GM12878 (cell line): ENCODE data around the gene KCNN1. TPM values are rescaled to one million over a fixed set of nuclear protein-coding genes. Genes with fewer than 3 reads are reported as not detected.

Experiments
- ATAC-seq: fragments of 200-7000 bp; cut with Tn5 transposase; 3 replicates; pipeline ENCODE4 v1.9.1; 2020; ENCODE audit warnings: mild to moderate bottlenecking, moderate library complexity
- BruUV-seq: library from RNA; stranded (reverse); fragments of 400-500 nt; replicated peaks from 2 replicates; lab custom pipeline; 2021; lab: Mats Ljungman, UMichigan
- CTCF ChIA-PET: fragments of 300-600 bp; sonication (Branson Sonifier 250); formaldehyde crosslinking; extraction: SDS; loops from one replicate; lab custom pipeline; 2021; ENCODE audit warnings: inconsistent platforms; lab: Yijun Ruan, JAX
- POLR2A ChIA-PET: fragments of 350-600 bp; formaldehyde crosslinking; extraction: SDS; loops from one replicate; lab custom pipeline; 2021; ENCODE audit warnings: inconsistent platforms; lab: Charles Lee
- RAD21 ChIA-PET: fragments of 300-600 bp; sonication (Branson Sonifier 250); formaldehyde crosslinking; loops from one replicate; lab custom pipeline; 2023; ENCODE audit warnings: antibody characterized with exemption; ENCODE audit not compliant: unreplicated experiment; lab: Charles Lee
- SMC1A ChIA-PET: fragments of 300-600 bp; sonication (Branson Sonifier 250); formaldehyde crosslinking; loops from one replicate; lab custom pipeline; 2023; ENCODE audit not compliant: unreplicated experiment, uncharacterized antibody; lab: Charles Lee
- DNase-seq: peaks from one replicate; pipeline ENCODE4 v3.0.0-alpha.2; 2011; ENCODE audit warnings: low read depth, low spot score
- FAIRE-seq: peaks from 3 replicates; lab custom pipeline; 2011; peaks lifted over from hg19 to GRCh38; lab: Jason Lieb, UNC
- H2AFZ ChIP-seq: 2 replicates; pipeline ENCODE4 v1.6.0; 2011; ENCODE audit warnings: low read depth, low read length, control low read depth; ENCODE audit not compliant: control insufficient read depth
- H3K27ac ChIP-seq: 2 replicates; pipeline ENCODE4 v1.5.1; 2011; ENCODE audit warnings: control low read depth; ENCODE audit not compliant: control insufficient read depth, insufficient read depth
- H3K27me3 ChIP-seq, 2 experiments: replicated peaks in 1 of 2; 2 replicates each; pipeline versions ENCODE4 v1.6.0 to v1.6.1; 2011; ENCODE audit warnings: low read length in 1 of 2; ENCODE audit not compliant: control insufficient read depth in 2 of 2, insufficient read depth in 2 of 2
- H3K36me3 ChIP-seq, 2 experiments: 2 replicates each; pipeline ENCODE4 v1.5.1; 2011; ENCODE audit warnings: low read length in 1 of 2; ENCODE audit not compliant: control insufficient read depth in 2 of 2, insufficient read depth in 2 of 2
- H3K4me1 ChIP-seq: 2 replicates; pipeline ENCODE4 v1.6.1; 2011; ENCODE audit warnings: mild to moderate bottlenecking, low read length, moderate library complexity, mixed read lengths; ENCODE audit not compliant: control insufficient read depth, insufficient read depth
- H3K4me2 ChIP-seq: 2 replicates; pipeline ENCODE4 v1.6.0; 2011; ENCODE audit warnings: control low read depth; ENCODE audit not compliant: control insufficient read depth, insufficient read depth
- H3K4me3 ChIP-seq: fragments of 200-600 bp; sonication (generic); 2 replicates; pipeline ENCODE4 v1.5.1; 2016
- H3K79me2 ChIP-seq: 2 replicates; pipeline ENCODE4 v1.6.0; 2011; ENCODE audit warnings: low read length; ENCODE audit not compliant: control insufficient read depth, insufficient read depth
- H3K9ac ChIP-seq: 2 replicates; pipeline ENCODE4 v1.8.0; 2011; ENCODE audit warnings: low read length, control low read depth, mixed read lengths; ENCODE audit not compliant: control insufficient read depth, insufficient read depth
- H3K9me3 ChIP-seq: replicated peaks from 3 replicates; pipeline ENCODE4 v1.5.1; 2011; ENCODE audit warnings: mild to moderate bottlenecking, low read length; ENCODE audit not compliant: control insufficient read depth, insufficient read depth
- H4K20me1 ChIP-seq: 2 replicates; pipeline ENCODE4 v1.6.0; 2011; ENCODE audit not compliant: control insufficient read depth, insufficient read depth
- CHD2 ChIP-seq: IDR thresholded peaks from 2 replicates; pipeline ENCODE4 v1.6.1; 2011; ENCODE audit warnings: low read depth, low read length, improper control_type of control experiment, borderline replicate concordance
- DPF2 ChIP-seq: fragments of 450-650 bp; IDR thresholded peaks from 2 replicates; pipeline ENCODE4 v1.6.1; 2017; ENCODE audit warnings: mild to moderate bottlenecking
- EZH2 ChIP-seq: IDR thresholded peaks from 2 replicates; pipeline ENCODE4 v1.6.1; 2012; ENCODE audit warnings: low read depth, mild to moderate bottlenecking, control low read depth, inconsistent platforms, low read length, borderline replicate concordance; ENCODE audit not compliant: control insufficient read depth
- TBL1XR1 ChIP-seq: IDR thresholded peaks from 2 replicates; pipeline ENCODE4 v1.6.1; 2012; ENCODE audit warnings: low read depth, low read length, improper control_type of control experiment
- TCF3 ChIP-seq: IDR thresholded peaks from 2 replicates; pipeline ENCODE4 v1.6.1; 2012; ENCODE audit warnings: low read depth, mild to moderate bottlenecking, low read length, borderline replicate concordance; ENCODE audit not compliant: insufficient read depth
- ZNF24 ChIP-seq: fragments of 450-650 bp; IDR thresholded peaks from 2 replicates; pipeline ENCODE4 v1.6.1; 2017; ENCODE audit warnings: antibody characterized with exemption, mild to moderate bottlenecking
- WGBS: methylation state at CpG from one replicate; pipeline ENCODE4 v1.1.6; 2016; ENCODE audit warnings: low lambda C conversion rate; ENCODE audit not compliant: insufficient replicate concordance, insufficient coverage; ENCODE audit errors: missing lambda C conversion rate; 5-methylcytosine and 5-hydroxymethylcytosine counted together
- in situ Hi-C: fragments of 300-500 bp; cut with MboI; formaldehyde crosslinking; loops from 9 replicates; pipeline ENCODE4 v1.14.3; 2018; ENCODE audit warnings: mixed read lengths
- intact Hi-C: fragments of 100-400 bp; cut with micrococcal nuclease; formaldehyde crosslinking; loops from one replicate; pipeline ENCODE4 v1.14.2; 2022; ENCODE audit not compliant: unreplicated experiment
- polyA plus RNA-seq, 11 experiments: library from polyadenylated mRNA; depleted of rRNA in 4 of 11; unstranded in 6 of 11; stranded (reverse) in 5 of 11; fragments of >200 nt; fragmentation: Nextera tagmentation in 4 of 11; fragmentation: Illumina TruSeq in 1 of 11; extraction: Ambion mirVana in 4 of 11; extraction: Trizol in 1 of 11; gene quantifications; 1 replicate in 1 of 11; 2 replicates in 10 of 11; pipeline versions ENCODE4 v1.2.1 to v1.2.3, GENCODE V29; 2011 to 2016; ENCODE audit warnings: inconsistent platforms in 2 of 11, missing spikeins in 2 of 11, low read depth in 1 of 11
- total RNA-seq, 4 experiments: library from RNA; depleted of rRNA in 3 of 4; stranded (reverse); fragments of >200 nt in 3 of 4; fragmentation: Illumina TruSeq in 1 of 4; extraction: Trizol in 1 of 4; gene quantifications; 2 replicates each; pipeline versions ENCODE4 v1.2.1 to v1.2.3, GENCODE V29; 2013 to 2021
- TF ChIP-seq, protein P1 (sequence below): IDR thresholded peaks from 2 replicates; pipeline ENCODE4 v1.6.1; 2012; ENCODE audit warnings: low read depth, low read length, improper control_type of control experiment
- TF ChIP-seq, protein P2 (sequence below): fragments of 450-650 bp; conservative IDR thresholded peaks from 2 replicates; pipeline ENCODE4 v1.6.1; 2017; ENCODE audit warnings: mild to moderate bottlenecking, moderate library complexity
- TF ChIP-seq, protein P3 (sequence below): fragments of 150-350 bp; IDR thresholded peaks from 2 replicates; pipeline ENCODE4 v1.6.1; 2014; ENCODE audit warnings: mild to moderate bottlenecking, low read depth, low read length

Gene KCNN1
- total and polyA plus RNA-seq, 10 of the 15 experiments (the other 5 are each of a cell fraction or from before 2014, with no cell fraction given), result 0.02 to 0.95 (median 0.16) TPM; not detected in 1

DNA sequence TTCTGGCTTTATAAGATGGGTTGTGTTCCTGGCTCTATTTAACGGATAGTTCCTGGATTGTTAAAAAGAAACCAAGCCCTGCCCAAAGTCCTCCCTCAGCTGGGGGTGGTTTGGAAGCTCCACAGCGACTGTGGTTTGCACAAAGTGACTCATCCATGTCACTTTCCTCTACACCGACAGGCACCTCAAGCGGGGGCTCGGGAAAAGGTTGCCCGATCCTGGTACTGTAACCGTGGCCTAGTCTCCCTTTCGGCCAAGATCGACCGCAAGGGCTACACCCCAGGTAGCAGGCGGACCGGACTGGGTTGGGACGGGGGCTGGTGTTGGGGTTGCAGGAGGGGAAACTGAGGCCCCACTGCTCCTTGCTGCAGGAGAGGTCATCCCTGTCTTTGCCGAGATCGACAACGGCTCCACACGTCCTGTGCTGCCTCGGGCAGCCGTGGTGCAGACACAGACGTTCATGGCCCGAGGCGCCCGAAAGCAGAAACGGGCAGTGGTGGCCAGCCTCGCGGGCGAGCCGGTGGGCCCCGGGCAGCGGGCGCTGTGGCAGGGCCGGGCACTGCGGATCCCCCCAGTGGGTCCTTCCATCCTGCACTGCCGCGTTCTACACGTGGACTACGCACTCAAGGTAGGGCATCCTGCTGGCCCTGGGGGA, 42.6 kb downstream of the KCNN1 start:
- Histone ChIP-seq H3K9ac (no peak overlapping the region), H3K4me2 (no peak overlapping the region), H4K20me1 (no peaks in the 10 kb centered on the region), H3K9me3 (no peaks in the 10 kb centered on the region), H3K27me3 (no peaks in the 10 kb centered on the region), H3K36me3 (peaks cover 7 to 14% of the 10 kb centered on the region in 2 experiments), H3K4me1 (peaks cover 18% of the 10 kb centered on the region), H2AFZ (no peak overlapping the region), H3K4me3 (no peak overlapping the region), H3K79me2 (no peaks in the 10 kb centered on the region), H3K27ac (no peak overlapping the region)
- no peak for ATAC-seq
- CTCF ChIA-PET, result interaction anchor here (0.8 to 4.8 kb wide), 3 partner anchors 47 to 104 kb away, joined by 3 to 81 read pairs (median 19); no protein-coding TSS in a partner anchor
- no peak for TF ChIP-seq EZH2
- TF ChIP-seq, protein P1, sequence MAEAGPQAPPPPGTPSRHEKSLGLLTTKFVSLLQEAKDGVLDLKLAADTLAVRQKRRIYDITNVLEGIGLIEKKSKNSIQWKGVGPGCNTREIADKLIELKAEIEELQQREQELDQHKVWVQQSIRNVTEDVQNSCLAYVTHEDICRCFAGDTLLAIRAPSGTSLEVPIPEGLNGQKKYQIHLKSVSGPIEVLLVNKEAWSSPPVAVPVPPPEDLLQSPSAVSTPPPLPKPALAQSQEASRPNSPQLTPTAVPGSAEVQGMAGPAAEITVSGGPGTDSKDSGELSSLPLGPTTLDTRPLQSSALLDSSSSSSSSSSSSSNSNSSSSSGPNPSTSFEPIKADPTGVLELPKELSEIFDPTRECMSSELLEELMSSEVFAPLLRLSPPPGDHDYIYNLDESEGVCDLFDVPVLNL, result no peak
- TF ChIP-seq, protein P2, sequence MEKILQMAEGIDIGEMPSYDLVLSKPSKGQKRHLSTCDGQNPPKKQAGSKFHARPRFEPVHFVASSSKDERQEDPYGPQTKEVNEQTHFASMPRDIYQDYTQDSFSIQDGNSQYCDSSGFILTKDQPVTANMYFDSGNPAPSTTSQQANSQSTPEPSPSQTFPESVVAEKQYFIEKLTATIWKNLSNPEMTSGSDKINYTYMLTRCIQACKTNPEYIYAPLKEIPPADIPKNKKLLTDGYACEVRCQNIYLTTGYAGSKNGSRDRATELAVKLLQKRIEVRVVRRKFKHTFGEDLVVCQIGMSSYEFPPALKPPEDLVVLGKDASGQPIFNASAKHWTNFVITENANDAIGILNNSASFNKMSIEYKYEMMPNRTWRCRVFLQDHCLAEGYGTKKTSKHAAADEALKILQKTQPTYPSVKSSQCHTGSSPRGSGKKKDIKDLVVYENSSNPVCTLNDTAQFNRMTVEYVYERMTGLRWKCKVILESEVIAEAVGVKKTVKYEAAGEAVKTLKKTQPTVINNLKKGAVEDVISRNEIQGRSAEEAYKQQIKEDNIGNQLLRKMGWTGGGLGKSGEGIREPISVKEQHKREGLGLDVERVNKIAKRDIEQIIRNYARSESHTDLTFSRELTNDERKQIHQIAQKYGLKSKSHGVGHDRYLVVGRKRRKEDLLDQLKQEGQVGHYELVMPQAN, result no peak
- TF ChIP-seq DPF2, result no peak
- no peak for TF ChIP-seq CHD2
- no peak for TF ChIP-seq TCF3
- TF ChIP-seq, protein P3, sequence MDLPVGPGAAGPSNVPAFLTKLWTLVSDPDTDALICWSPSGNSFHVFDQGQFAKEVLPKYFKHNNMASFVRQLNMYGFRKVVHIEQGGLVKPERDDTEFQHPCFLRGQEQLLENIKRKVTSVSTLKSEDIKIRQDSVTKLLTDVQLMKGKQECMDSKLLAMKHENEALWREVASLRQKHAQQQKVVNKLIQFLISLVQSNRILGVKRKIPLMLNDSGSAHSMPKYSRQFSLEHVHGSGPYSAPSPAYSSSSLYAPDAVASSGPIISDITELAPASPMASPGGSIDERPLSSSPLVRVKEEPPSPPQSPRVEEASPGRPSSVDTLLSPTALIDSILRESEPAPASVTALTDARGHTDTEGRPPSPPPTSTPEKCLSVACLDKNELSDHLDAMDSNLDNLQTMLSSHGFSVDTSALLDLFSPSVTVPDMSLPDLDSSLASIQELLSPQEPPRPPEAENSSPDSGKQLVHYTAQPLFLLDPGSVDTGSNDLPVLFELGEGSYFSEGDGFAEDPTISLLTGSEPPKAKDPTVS, result no peak
- TF ChIP-seq ZNF24, result no peak
- no peak for TF ChIP-seq TBL1XR1
- no TSS peak for BruUV-seq
- FAIRE-seq, result no peak
- intact Hi-C loops (no loop called here), in situ Hi-C loops (no loop called here)
- SMC1A ChIA-PET, result interaction anchor here (0.6 to 1.7 kb wide), 2 partner anchors 15 to 264 kb away, joined by 3 to 4 read pairs; no protein-coding TSS in a partner anchor
- WGBS, result 96% methylated on average over 37 of the region's 37 CpGs
- POLR2A ChIA-PET, result no interaction called here
- RAD21 ChIA-PET, result interaction anchor here (1.2 to 2.0 kb wide), 2 partner anchors 13 to 183 kb away, joined by 3 to 6 read pairs; no protein-coding TSS in a partner anchor
- DNase-seq, result no peak
